Mucosa of gallbladder (tissue), 1 donor: ENCODE results near the gene FOXO6. TPM values are rescaled to one million over a fixed set of nuclear protein-coding genes. Genes with fewer than 3 reads are reported as not detected.

Experiments used
- DNase-seq: peaks from one replicate; pipeline ENCODE4 v3.0.0-alpha.2; 2020; ENCODE audit warnings: low spot score
- total RNA-seq: library from RNA; stranded (reverse); gene quantifications from one replicate; pipeline ENCODE4 v1.2.1, GENCODE V29; 2021
- donor health status: DM: no; HTN: no; CAD: no.

The FOXO6 gene
- total RNA-seq, 1 donor from 2014 or later, result 10.0 TPM

- DNase-seq, result no peak
Observed at GRCh38 chr1:41401899-41402298, 40.7 kb downstream of the FOXO6 start.

- DNase-seq, result no peak
Observed at GRCh38 chr1:41404308-41404761, 43.1 kb downstream of the FOXO6 start.

DNA sequence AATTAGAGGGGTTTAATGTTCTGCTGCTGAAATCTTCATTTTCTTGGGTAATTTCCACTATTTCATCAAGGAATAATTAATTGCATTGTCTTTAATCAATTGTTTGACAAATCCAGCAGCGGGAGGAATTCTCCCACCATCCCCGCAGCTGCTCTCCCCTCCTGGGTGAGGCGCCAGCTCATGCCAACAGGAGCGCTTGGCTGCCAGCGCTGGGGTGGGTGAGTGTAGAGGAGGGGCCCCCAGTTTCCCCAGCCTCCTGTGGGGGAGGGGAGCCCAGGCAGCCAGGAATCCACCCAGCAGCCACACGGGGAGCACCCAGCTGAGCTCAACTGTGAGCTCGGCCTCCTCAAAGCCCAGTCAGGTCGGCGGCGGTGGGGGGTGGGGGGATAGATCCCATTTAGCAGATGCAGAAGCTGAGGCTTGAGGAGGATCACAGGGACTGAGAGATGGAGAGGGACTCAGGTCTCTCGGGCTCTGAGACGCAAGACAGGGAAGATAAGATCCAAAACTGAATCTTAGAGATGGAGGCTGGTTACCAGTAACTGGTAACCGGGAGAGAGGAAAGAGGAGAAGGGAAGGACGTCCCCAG lies 46.5 kb downstream of the FOXO6 start:
- no peak for DNase-seq

- DNase-seq, result no peak
Observed at GRCh38 chr1:41408691-41409090, 47.5 kb downstream of the FOXO6 start.

DNA sequence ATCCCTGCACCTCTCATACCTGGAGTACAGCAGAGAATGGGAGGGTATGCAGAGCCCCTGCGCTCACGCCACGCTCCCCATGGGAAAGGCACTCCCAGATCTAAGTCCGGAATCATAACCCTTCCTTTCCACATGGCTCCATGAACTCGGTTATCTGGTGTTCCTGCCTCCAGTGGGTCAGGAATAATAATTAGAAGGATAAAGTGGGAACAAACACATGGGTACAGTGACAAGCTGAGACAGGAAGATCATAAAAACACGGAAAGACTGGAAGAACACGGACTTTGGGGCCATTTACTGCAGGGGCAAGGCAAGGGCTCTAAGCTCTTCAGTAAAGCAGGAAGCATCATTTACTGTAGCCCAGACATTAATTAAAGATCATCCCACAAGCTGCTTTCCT lies 48.6 kb downstream of the FOXO6 start:
- no peak for DNase-seq

GRCh38 chr1:41410462-41410861 lies 49.2 kb downstream of the FOXO6 start:
- DNase-seq, result no peak

GRCh38 chr1:41411229-41411628 lies 50.0 kb downstream of the FOXO6 start:
- DNase-seq, result no peak

DNA sequence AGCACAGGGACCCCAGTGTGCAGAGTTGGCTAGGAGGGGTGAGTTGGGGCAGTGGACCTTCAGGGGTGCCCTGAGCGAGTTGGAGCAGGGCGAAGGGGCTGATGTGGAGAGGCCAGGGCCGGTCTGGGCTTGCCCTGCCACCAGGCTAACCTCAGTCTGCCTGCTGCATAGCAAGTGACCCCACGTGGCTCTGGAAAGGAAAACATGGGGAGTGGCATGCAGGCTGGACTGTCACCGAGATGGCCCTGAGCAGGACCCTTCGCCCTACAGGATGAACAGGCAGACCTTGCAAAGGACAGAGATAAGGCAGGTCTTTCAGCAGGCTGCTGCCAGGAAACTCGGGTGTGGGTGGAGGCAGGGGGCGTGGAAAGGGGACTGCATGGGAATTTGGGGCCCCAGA lies 51.5 kb downstream of the FOXO6 start:
- DNase-seq, result no peak

DNA sequence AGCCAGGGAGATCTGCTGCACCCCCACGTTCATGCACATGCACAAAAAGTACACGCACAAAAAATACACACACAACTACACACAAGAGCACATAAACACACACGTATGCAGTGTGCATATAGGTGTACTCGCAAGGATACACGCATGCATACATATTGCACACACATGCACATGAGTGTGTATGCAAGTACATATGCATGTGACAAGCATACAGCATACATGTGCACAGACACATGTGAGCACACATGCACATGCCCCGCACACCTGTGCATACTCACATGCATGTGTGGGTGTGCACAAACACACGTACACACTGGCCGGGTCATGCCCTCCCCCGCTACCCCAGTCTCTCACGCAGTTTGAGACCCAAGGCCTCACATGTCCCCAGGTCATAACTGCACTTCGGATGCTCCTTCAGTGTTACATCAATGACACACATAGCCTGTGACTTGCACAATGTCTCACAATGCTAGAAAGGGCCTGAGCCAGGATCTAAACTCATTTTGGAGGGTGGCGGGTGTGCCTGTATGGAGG lies 52.6 kb downstream of the FOXO6 start:
- DNase-seq, result no peak

DNA sequence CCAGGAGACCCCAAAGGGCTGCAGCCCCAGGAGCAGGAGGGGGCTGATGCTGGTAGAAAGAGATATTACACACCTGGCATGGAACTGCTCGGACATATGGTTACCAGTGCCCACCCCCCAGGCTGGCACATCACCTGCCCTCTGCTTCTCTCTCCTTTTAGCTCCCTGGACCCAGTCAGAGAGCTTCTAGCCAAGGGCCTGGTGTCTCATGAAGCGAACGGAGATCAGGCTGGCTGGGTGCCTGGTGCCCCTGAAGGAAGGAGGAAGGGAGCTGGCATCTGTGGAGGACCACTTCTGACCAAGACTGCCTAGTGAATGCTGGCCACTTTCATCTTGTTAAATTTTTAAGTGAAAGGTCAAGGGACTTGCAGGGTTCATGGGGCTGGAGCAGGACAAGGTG lies 53.1 kb downstream of the FOXO6 start:
- no peak for DNase-seq

DNA sequence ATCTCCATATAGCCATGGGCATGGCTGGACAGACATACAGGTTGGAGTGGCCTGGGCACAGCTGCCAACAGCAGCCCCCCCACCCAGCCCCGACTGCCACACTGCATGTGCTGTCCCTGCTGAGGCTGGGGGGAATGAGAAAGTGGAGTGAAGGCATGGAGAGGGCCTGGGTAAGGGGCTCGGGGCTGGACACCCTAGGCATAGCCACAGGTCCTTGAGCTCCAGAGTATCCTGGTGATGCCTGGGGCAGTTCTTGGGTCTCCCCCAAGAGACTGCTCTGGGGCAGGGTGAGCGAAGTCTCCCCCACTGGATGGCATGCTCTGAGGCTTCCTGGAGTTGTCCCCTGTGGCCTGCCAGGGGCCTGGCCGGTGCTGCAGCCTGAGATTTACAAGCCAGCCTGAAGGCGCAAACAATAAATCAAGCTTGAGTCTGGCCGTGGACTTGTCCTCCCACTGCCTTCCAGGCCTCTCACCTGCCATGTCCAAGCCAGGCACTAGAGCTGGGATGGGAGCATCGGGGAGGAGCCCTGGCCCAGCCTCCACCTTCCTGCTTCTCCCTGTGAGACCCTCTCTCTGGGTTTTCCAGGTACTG lies 53.6 kb downstream of the FOXO6 start:
- DNase-seq, result no peak

- no peak for DNase-seq
Observed at GRCh38 chr1:41416081-41416480, 54.8 kb downstream of the FOXO6 start.

GRCh38 chr1:41416552-41417334 lies 55.5 kb downstream of the FOXO6 start:
- peak; percentile 48 for DNase-seq

DNA sequence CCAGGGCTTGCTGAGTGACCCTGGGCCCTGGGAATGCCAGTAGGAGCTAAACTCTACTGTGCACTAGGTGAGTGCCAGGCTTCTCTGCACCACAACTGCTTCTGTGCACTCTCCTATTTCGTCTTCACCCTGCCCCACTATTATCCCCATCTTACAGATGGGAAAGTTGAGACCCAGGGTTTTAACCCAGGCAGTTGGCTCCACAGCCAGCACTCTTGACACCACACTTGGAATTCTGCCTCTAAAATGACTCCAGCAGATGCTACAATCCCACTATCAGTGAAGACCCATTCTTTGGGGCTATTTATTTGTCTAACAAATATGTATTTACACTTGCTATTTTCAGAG lies 56.1 kb downstream of the FOXO6 start:
- no peak for DNase-seq

DNA sequence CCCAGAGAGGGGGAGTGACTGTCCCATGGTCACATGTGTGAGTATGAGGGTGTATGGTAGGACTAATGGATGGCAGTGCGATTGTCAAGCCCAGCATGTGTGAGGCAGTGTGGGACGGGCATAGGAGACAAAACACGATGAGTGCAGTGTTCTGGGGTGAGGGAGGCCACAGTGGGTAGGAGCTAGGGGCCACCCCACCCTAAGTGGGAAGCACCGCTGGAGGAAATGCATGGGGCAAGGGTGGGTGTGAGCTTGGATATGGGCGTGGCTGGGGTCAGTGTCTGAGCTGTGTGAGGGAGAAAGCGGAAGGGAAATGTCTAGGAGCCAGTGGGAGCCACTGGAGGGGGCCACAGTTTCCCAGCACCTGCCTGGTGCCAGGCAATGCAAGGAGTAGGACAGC lies 56.5 kb downstream of the FOXO6 start:
- DNase-seq, result no peak

GRCh38 chr1:41418857-41419583 lies 57.8 kb downstream of the FOXO6 start:
- DNase-seq, result peak; percentile 79

DNA sequence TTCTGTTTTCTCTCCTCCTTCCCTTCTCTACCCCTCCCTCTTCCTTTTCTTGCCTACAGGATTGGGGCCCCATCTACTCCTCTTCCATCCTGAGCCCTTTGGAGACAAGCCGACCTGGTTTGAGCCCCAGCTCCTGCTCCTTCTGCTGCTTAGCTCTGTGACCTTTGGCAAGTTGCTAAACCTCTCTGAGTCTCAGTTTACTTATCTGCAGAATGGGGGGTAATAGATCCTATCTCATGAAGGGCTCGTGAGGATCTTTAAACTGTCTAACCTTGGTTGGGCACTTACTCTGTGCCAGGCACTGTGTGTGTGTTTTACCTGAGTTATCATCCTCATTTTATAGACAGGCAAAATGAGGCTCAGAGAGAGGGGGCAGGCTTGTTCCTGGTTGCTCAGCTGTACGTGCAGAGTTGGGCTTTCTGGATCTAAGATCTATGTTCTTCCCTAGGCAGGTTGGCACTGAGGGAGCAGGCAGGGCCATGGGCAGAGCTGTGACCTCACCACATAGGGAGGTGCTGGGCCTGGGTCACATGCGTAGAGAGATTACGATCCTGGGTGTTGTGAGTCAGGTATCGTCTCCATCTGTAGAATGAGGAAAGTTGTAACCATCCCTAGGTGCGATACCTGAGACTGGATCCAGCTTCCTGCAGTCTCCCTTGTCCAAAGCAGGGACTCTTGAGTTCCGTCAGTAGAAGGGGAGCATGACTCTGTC lies 58.5 kb downstream of the FOXO6 start:
- DNase-seq, result no peak

GRCh38 chr1:41420351-41420750 lies 59.1 kb downstream of the FOXO6 start:
- no peak for DNase-seq

GRCh38 chr1:41420860-41421259 lies 59.6 kb downstream of the FOXO6 start:
- DNase-seq, result no peak

- DNase-seq, result no peak
Observed at GRCh38 chr1:41422306-41422705, 61.1 kb downstream of the FOXO6 start.

GRCh38 chr1:41423511-41424191 lies 62.4 kb downstream of the FOXO6 start:
- no peak for DNase-seq
